ENCODE data around the gene WIPF3. TPM values are rescaled to one million over a fixed set of nuclear protein-coding genes. Genes with fewer than 3 reads are reported as not detected.

WIPF3 gene
- total and polyA plus RNA-seq, 2 donors (not counting 1 experiment from before 2014, with no cell fraction given), result not detected

GRCh38 chr7:29919790-29920189, 113.5 kb downstream of the WIPF3 start:
- Histone ChIP-seq H2AFZ (ENCODE audit: insufficient read depth, low read depth, low read length, poor library complexity, severe bottlenecking) (no peak overlapping the region), H3K4me1 (ENCODE audit: control insufficient read depth in 2 of 2, insufficient read depth in 2 of 2, low read length in 2 of 2) (no peaks in the 10 kb centered on the region), H3K27ac (ENCODE audit: low read length in 2 of 2) (no peak overlapping the region), H3K79me2 (ENCODE audit: control insufficient read depth, insufficient read depth, low read length) (no peaks in the 10 kb centered on the region), H3K9ac (ENCODE audit: low read length) (no peak overlapping the region), H3K4me2 (replicated peaks; ENCODE audit: low read depth, low read length, poor library complexity, severe bottlenecking) (no peak overlapping the region), H3K9me3 (ENCODE audit: control extremely low read depth in 1 of 3, control insufficient read depth in 2 of 3, insufficient read depth in 1 of 3, low read length in 2 of 3) (no peaks in the 10 kb centered on the region), H3K27me3 (replicated peaks in 1 of 4; ENCODE audit: control extremely low read depth in 1 of 4, control insufficient read depth in 3 of 4, insufficient read depth in 4 of 4, low read length in 3 of 4) (no peaks in the 10 kb centered on the region), H4K20me1 (ENCODE audit: control insufficient read depth, insufficient read depth, low read length, poor library complexity, severe bottlenecking) (peaks cover 3% of the 10 kb centered on the region), H3K4me3 (ENCODE audit: control extremely low read depth in 1 of 5, extremely low read depth in 1 of 5, insufficient read depth in 1 of 5, low read depth in 2 of 5, low read length in 4 of 5) (no peak overlapping the region), H3K36me3 (replicated peaks in 1 of 2; ENCODE audit: control extremely low read depth in 1 of 2, control insufficient read depth in 1 of 2, extremely low read depth in 1 of 2, insufficient read depth in 2 of 2, low read length in 1 of 2) (peaks cover 0 to 27% of the 10 kb centered on the region in 2 experiments)
- no CpG with 5 or more reads among the region's 5 CpGs for WGBS (ENCODE audit: insufficient coverage)
- H3K27me3 Mint-ChIP-seq, result no peaks in the 10 kb centered on the region
- ChIA-PET POLR2A (no interaction called here), CTCF (interaction anchor here (3.0 to 4.5 kb wide), 4 partner anchors 12 to 156 kb away, joined by 13 to 50 read pairs (median 23); no protein-coding TSS in a partner anchor)
- TF ChIP-seq CTCF (IDR thresholded peaks at IDR 0.05) (no peak), EZH2 (IDR thresholded peaks at IDR 0.05; ENCODE audit: borderline replicate concordance, insufficient read depth, low read depth, low read length, poor library complexity, severe bottlenecking) (no peak)
- intact Hi-C loops (cut with micrococcal nuclease), result no loop called here
- no peaks in the 10 kb centered on the region for H3K4me1 Mint-ChIP-seq
- no peak overlapping the region for H3K4me3 Mint-ChIP-seq
- DNase-seq (no peak), ATAC-seq (ENCODE audit: low read depth) (no peak)
- no peaks in the 10 kb centered on the region for H3K9me3 Mint-ChIP-seq (ENCODE audit: insufficient read depth)
- H3K27ac Mint-ChIP-seq, result no peak overlapping the region

GRCh38 chr7:29920491-29920890, 114.2 kb downstream of the WIPF3 start:
- Mint-ChIP-seq H3K4me1 (no peaks in the 10 kb centered on the region), H3K27me3 (no peaks in the 10 kb centered on the region), H3K4me3 (no peak overlapping the region), H3K9me3 (ENCODE audit: insufficient read depth) (no peaks in the 10 kb centered on the region), H3K27ac (no peak overlapping the region)
- H3K4me2 ChIP-seq (replicated peaks; ENCODE audit: low read depth, low read length, poor library complexity, severe bottlenecking), result no peak overlapping the region
- intact Hi-C loops (cut with micrococcal nuclease), result no loop called here
- no peak overlapping the region for H3K27ac ChIP-seq (ENCODE audit: low read length in 2 of 2)
- no peaks in the 10 kb centered on the region for H3K79me2 ChIP-seq (ENCODE audit: control insufficient read depth, insufficient read depth, low read length)
- ATAC-seq (ENCODE audit: low read depth) (no peak), DNase-seq (no peak)
- no peaks in the 10 kb centered on the region for H3K4me1 ChIP-seq (ENCODE audit: control insufficient read depth in 2 of 2, insufficient read depth in 2 of 2, low read length in 2 of 2)
- H3K36me3 ChIP-seq (replicated peaks in 1 of 2; ENCODE audit: control extremely low read depth in 1 of 2, control insufficient read depth in 1 of 2, extremely low read depth in 1 of 2, insufficient read depth in 2 of 2, low read length in 1 of 2), result peaks cover 0 to 34% of the 10 kb centered on the region in 2 experiments
- no peaks in the 10 kb centered on the region for H3K27me3 ChIP-seq (replicated peaks in 1 of 4; ENCODE audit: control extremely low read depth in 1 of 4, control insufficient read depth in 3 of 4, insufficient read depth in 4 of 4, low read length in 3 of 4)
- TF ChIP-seq CTCF (IDR thresholded peaks at IDR 0.05), result no peak
- no peak for TF ChIP-seq EZH2 (IDR thresholded peaks at IDR 0.05; ENCODE audit: borderline replicate concordance, insufficient read depth, low read depth, low read length, poor library complexity, severe bottlenecking)
- no peak overlapping the region for H3K4me3 ChIP-seq (ENCODE audit: control extremely low read depth in 1 of 5, extremely low read depth in 1 of 5, insufficient read depth in 1 of 5, low read depth in 2 of 5, low read length in 4 of 5)
- H3K9ac ChIP-seq (ENCODE audit: low read length), result no peak overlapping the region
- H3K9me3 ChIP-seq (ENCODE audit: control extremely low read depth in 1 of 3, control insufficient read depth in 2 of 3, insufficient read depth in 1 of 3, low read length in 2 of 3), result no peaks in the 10 kb centered on the region
- CTCF ChIA-PET, result interaction anchor here (1.4 to 4.5 kb wide), 14 partner anchors 9 to 644 kb away, joined by 4 to 50 read pairs (median 13); no protein-coding TSS in a partner anchor
- POLR2A ChIA-PET, result interaction anchor here (1.0 kb wide), 1 partner anchor 108 kb away, joined by 3 read pairs; the partner anchor contains the start of gene PLEKHA8
- no peak overlapping the region for H2AFZ ChIP-seq (ENCODE audit: insufficient read depth, low read depth, low read length, poor library complexity, severe bottlenecking)
- peaks cover 3% of the 10 kb centered on the region for H4K20me1 ChIP-seq (ENCODE audit: control insufficient read depth, insufficient read depth, low read length, poor library complexity, severe bottlenecking)
- WGBS (ENCODE audit: insufficient coverage), result 95% methylated on average over 5 of the region's 5 CpGs
